IPS DF 6.9 (cell line): Measurements from ENCODE around the gene FNIP2.

Source experiments
- DNase-seq: peaks from one replicate; pipeline ENCODE4 v3.0.0-alpha.2; 2013; ENCODE audit warnings: low read depth, low spot score
- H3K27ac ChIP-seq: one replicate; pipeline ENCODE4 v1.5.1; 2013; ENCODE audit warnings: low read length, control low read depth
- H3K27me3 ChIP-seq: 2 replicates; pipeline ENCODE4 v1.6.1; 2013; ENCODE audit warnings: mild to moderate bottlenecking, low read length; ENCODE audit not compliant: control insufficient read depth, insufficient read depth
- H3K36me3 ChIP-seq: 2 replicates; pipeline ENCODE4 v1.6.1; 2013; ENCODE audit warnings: low read length; ENCODE audit not compliant: control insufficient read depth, insufficient read depth
- H3K4me1 ChIP-seq: 2 replicates; pipeline ENCODE4 v1.6.1; 2013; ENCODE audit warnings: low read length; ENCODE audit not compliant: control insufficient read depth, insufficient read depth
- H3K4me3 ChIP-seq: 2 replicates; pipeline ENCODE4 v1.5.1; 2013; ENCODE audit warnings: mild to moderate bottlenecking, low read length
- H3K9me3 ChIP-seq: 2 replicates; pipeline ENCODE4 v1.6.1; 2013; ENCODE audit warnings: low read length, inconsistent platforms; ENCODE audit not compliant: control insufficient read depth, insufficient read depth
- WGBS: extraction: QIAGEN DNeasy Blood & Tissue Kit; methylation state at CpG from one replicate; pipeline ENCODE4 v1.1.7; 2013; ENCODE audit warnings: mixed read lengths, missing lambda C conversion rate; ENCODE audit not compliant: insufficient read length, insufficient coverage; 5-methylcytosine and 5-hydroxymethylcytosine counted together

Gene FNIP2

DNA sequence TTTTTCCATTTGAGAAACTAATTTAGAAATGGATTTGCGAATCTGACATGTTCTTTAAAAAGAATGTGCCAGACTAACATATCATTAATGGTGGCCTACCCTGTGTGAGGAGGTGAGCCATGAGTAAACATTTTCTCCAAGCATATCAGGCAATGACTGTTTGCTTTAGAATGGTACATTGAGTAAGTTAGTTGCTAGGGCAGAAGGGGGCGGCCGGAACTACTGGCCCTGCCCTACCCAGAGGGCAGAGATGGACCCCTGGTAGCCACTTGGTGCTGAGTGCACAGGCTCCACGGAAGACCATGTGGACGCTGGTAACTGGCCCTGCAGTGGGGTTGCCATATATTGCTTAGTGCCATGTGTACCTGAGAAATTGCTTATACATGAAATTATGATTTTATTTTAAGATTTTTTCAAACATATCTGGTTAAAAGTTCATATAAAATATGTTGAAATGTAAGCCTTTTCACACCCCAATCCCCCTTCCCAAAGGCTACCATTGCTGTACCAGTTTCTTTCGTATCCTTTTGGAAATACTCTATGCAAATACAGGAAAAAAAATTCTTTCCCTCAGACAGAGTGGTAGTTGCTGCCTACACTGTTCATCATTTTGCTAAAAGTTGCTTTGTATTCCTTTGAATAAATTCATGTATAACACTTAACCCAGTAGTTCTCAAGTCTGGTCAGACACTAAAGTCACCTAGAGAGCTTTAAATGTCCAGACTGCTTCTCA lies 8.8 kb downstream of the FNIP2 start:
- Histone ChIP-seq H3K9me3 (no peaks in the 10 kb centered on the region), H3K4me1 (no peaks in the 10 kb centered on the region), H3K27ac (no peak overlapping the region), H3K27me3 (no peaks in the 10 kb centered on the region), H3K36me3 (no peaks in the 10 kb centered on the region), H3K4me3 (no peak overlapping the region)
- no CpG with 5 or more reads among the region's 6 CpGs for WGBS
- no peak for DNase-seq

DNA sequence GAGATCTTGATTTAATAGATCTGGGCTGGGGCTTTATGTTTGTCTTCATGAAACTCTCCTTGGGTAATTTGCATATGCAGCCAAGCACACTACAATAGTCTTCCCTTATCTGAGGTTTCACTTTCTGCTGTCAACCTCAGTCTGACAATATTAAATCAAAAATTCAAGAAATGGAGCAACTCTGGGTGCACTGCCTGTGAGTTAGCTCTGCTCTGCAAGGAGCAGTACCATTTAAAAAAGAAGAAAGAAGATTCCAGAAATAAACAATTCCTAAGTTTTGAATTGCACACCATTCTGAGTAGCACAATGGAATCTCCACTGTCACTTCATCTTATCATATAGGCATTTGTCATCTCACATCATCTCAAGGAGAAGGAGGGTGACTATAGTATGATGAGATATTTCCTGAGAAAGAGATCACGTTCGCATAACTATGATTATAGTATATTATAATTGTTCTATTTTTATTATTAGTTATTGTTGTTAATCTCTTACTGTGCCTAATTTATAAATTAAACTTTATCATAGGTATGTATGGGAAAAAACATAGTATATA lies 9.4 kb downstream of the FNIP2 start:
- Histone ChIP-seq H3K9me3 (no peaks in the 10 kb centered on the region), H3K4me1 (no peaks in the 10 kb centered on the region), H3K4me3 (no peak overlapping the region)

DNA sequence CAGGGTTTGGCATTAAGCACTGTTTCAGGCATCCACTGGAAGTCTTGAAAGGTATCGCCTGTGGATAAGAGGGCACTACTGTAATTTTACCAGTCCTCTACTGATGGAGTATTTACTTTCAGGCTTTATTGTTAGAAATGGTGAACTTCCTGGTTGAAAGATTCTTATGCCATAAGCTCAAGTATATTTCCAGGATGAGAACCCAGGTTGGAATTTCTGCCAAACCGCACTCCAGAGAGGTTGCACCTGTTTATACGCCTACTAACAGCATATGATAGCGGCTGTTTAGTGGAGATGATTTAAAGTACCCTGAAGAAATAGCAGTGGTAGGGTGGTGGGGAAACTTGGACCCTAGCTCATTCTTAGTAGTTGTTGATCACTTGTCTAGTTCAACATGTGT lies 9.9 kb downstream of the FNIP2 start:
- no CpG with 5 or more reads among the region's 4 CpGs for WGBS
- Histone ChIP-seq H3K27me3 (no peaks in the 10 kb centered on the region), H3K36me3 (no peaks in the 10 kb centered on the region), H3K4me1 (peaks cover 1% of the 10 kb centered on the region; the same call in 1 of the 2 replicates), H3K4me3 (no peak overlapping the region), H3K9me3 (no peaks in the 10 kb centered on the region), H3K27ac (no peak overlapping the region)
- no peak for DNase-seq

More for the DNA sequence above, 9.4 kb downstream of the FNIP2 start:
- H3K27me3 ChIP-seq: no peaks in the 10 kb centered on the region
- no peak for DNase-seq
- H3K36me3 ChIP-seq: no peaks in the 10 kb centered on the region
- H3K27ac ChIP-seq: no peak overlapping the region
- WGBS: no CpG with 5 or more reads among the region's 2 CpGs

DNA sequence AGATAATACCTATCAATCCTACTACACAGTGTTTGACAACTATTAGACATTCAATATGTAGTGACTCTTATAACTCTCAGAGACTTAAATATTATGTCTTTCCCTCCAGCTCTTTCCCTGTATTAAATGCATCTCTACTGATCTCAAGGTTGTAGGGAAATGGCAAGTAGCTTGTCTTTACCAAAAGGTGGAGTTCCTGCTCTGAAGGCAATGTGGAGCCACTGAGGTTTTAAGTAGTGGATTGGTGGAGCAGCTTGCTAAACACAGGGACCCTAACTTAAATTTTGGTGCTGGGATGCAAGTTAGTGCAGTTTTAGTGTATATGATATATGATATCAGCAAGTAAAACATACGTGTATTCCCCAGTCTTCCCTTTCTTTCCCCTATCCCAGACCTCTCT lies 13.1 kb downstream of the FNIP2 start:
- Histone ChIP-seq H3K36me3 (no peaks in the 10 kb centered on the region), H3K27me3 (no peaks in the 10 kb centered on the region), H3K27ac (no peak overlapping the region), H3K4me1 (peaks cover 1% of the 10 kb centered on the region; the same call in 1 of the 2 replicates), H3K9me3 (no peaks in the 10 kb centered on the region), H3K4me3 (no peak overlapping the region)
- DNase-seq: no peak
- WGBS: no CpG with 5 or more reads among the region's 1 CpG

DNA sequence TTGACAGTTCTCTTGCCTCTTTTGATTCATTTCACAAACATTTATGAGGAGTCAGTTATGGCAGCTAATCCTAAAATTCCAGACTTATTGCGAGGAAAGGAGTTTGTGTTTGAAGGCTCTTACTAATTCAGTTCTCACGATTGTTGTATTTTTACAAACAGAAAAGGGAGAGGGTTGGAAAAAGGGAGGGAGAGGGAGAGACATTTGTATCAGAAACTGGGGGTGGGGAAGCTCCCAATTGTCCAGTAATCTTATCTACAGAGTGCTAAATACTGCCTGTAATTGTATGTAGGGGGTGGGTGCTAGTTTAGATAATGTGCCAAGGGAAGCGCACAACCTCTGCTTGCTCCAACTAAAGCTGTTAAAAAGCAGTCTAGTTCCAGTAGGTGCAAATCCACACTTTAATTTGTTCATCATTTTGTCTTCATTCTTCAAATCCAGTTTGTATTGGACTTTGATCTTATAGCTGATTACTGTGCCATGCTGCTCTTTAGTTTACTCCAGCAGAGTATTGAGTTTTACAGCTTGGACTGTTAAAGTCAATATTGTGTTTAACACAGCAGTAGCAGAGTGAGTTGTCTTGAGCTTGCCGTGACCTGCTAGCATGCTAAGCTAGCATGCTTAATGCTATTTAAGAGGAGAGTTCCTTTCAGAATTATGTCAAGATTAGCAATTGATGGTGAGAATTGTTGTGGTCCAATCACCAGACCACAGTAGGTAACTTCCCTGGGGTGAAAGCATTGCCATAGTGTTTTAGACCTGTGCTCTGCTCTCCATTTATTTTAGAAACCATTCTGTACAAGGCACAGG lies 13.9 kb downstream of the FNIP2 start:
- no peaks in the 10 kb centered on the region for H3K27me3 ChIP-seq
- no peak for DNase-seq
- no peaks in the 10 kb centered on the region for H3K36me3 ChIP-seq
- H3K4me3 ChIP-seq: no peak overlapping the region
- no peak overlapping the region for H3K27ac ChIP-seq
- peaks cover 1% of the 10 kb centered on the region; the same call in 1 of the 2 replicates for H3K4me1 ChIP-seq
- H3K9me3 ChIP-seq: no peaks in the 10 kb centered on the region
- WGBS: no CpG with 5 or more reads among the region's 4 CpGs

DNA sequence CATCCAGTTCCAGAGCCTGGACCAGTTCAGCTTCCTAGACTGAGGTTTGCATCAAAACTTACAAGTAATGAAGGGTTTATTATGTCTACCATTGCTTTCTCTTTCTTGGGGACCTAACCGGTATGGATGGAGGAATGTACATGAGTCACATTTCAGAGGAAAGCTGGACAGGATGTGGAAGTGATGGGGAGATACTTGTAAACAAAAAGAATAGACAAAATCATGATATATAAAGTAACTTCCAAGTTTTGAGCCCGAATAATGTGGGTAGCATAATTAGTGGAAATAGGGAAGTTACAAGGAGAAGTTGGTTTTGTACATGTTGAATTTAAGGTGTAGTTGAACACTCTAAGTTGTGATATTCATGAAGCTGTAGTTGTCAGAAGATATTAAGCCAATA lies 15.0 kb downstream of the FNIP2 start:
- no peaks in the 10 kb centered on the region for H3K27me3 ChIP-seq
- no peaks in the 10 kb centered on the region for H3K9me3 ChIP-seq
- H3K4me3 ChIP-seq: no peak overlapping the region
- peaks cover 1% of the 10 kb centered on the region; the same call in 1 of the 2 replicates for H3K4me1 ChIP-seq
- H3K27ac ChIP-seq: no peak overlapping the region
- H3K36me3 ChIP-seq: no peaks in the 10 kb centered on the region
- DNase-seq: no peak
- no CpG with 5 or more reads among the region's 2 CpGs for WGBS

GRCh38 chr4:158785718-158786117 lies 16.9 kb downstream of the FNIP2 start:
- Histone ChIP-seq H3K4me3 (no peak overlapping the region), H3K27me3 (no peaks in the 10 kb centered on the region), H3K36me3 (no peaks in the 10 kb centered on the region), H3K27ac (no peak overlapping the region), H3K9me3 (no peaks in the 10 kb centered on the region), H3K4me1 (peaks cover 1% of the 10 kb centered on the region; the same call in 1 of the 2 replicates)
- no peak for DNase-seq
- no CpG with 5 or more reads among the region's 1 CpG for WGBS

DNA sequence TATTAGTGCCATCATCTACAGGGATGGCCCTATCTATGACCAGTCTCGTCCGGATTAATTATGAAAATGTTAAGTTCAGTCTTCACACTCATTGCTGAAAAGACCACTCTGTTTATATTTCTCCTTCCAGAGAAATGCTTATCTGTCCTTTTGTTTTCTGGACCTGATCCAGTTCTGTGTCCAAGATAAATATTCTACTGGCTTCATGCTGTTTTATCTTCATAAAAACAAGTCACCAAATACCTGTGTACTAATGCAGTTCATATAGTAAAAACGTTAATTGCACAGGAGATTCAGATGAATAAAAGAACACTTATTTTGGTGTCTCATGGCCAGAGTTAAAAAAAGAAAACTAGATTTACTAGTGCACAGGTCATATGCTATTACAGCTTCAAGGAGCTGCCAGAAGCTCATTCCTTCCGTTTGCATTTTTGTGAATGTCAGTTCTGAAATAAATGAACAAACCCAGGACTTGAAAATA lies 17.3 kb downstream of the FNIP2 start:
- DNase-seq: no peak
- no CpG with 5 or more reads among the region's 4 CpGs for WGBS
- no peak overlapping the region for H3K4me3 ChIP-seq

GRCh38 chr4:158786955-158787354 lies 18.1 kb downstream of the FNIP2 start:
- DNase-seq: no peak
- peaks cover 1% of the 10 kb centered on the region; the same call in 1 of the 2 replicates for H3K4me1 ChIP-seq
- H3K27me3 ChIP-seq: no peaks in the 10 kb centered on the region
- H3K9me3 ChIP-seq: no peaks in the 10 kb centered on the region
- no peaks in the 10 kb centered on the region for H3K36me3 ChIP-seq
- no peak overlapping the region for H3K4me3 ChIP-seq
- no peak overlapping the region for H3K27ac ChIP-seq

More for the DNA sequence above, 17.3 kb downstream of the FNIP2 start:
- Histone ChIP-seq H3K9me3 (no peaks in the 10 kb centered on the region), H3K27me3 (no peaks in the 10 kb centered on the region), H3K4me1 (peaks cover 1% of the 10 kb centered on the region; the same call in 1 of the 2 replicates), H3K36me3 (no peaks in the 10 kb centered on the region), H3K27ac (no peak overlapping the region)

- Histone ChIP-seq H3K36me3 (no peaks in the 10 kb centered on the region), H3K27ac (no peak overlapping the region), H3K4me3 (no peak overlapping the region), H3K9me3 (no peaks in the 10 kb centered on the region), H3K27me3 (no peaks in the 10 kb centered on the region), H3K4me1 (peaks cover 1% of the 10 kb centered on the region)
- WGBS: no CpG with 5 or more reads among the region's 15 CpGs
- DNase-seq: no peak
Observed at GRCh38 chr4:158787709-158788475, 19.1 kb downstream of the FNIP2 start.
